Raji (cell line): ENCODE data around the gene RGP1.

ENCODE experiments used
- POLR2A ChIP-seq: IDR thresholded peaks from 2 replicates; pipeline ENCODE4 v1.6.1; 2011; ENCODE audit warnings: low read depth, low read length, control low read depth; ENCODE audit not compliant: insufficient read depth

The RGP1 gene

GRCh38 chr9:35731415-35732184, 17.5 kb upstream of the RGP1 start:
- TF ChIP-seq POLR2A, result no peak

DNA sequence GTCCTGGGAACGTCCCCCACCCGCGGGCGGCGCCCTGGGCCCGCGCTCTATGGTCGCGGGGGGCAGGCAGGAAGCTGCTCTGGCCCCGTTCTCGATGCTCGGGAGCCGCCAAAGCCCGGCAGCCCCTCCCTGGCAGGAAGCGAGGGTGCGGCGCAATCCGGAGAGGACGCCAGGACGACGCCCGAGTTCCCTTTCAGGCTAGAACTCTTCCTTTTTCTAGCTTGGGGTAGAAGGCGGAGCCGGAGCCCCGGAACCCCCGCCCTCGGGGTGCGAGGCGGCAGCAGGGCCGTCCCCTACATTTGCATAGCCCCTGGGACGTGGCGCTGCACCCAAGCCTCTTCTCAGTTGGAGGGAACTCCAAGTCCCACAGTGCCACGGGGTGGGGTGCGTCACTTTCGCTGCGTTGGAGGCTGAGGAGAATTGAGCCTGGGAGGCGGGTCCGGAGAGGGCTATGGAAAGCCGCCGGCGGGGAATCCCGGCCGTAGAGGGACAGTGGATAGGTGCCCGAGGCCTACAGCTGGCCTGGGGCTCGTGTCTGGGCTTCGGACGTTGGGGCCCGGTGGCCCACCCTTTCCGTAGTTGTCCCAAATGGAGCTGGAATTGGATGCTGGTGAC, 16.8 kb upstream of the RGP1 start, which contains the start of the genes CREB3 and TLN1:
Gene CREB3, plus strand, starts transcription at position 482 of the 615 bp plus-strand sequence. Its CDS starts 107 bp downstream, at position 589.
Gene TLN1, minus strand, starts transcription at position 11 of the 615 bp plus-strand sequence. CDS start 6,501 bp downstream, outside the sequence.
- TF ChIP-seq POLR2A, result peak; percentile 80

- TF ChIP-seq POLR2A, result no peak
Measured at GRCh38 chr9:35732800-35733541, 16.1 kb upstream of the RGP1 start.

GRCh38 chr9:35734096-35734495, 15.0 kb upstream of the RGP1 start:
- TF ChIP-seq POLR2A, result no peak

- TF ChIP-seq POLR2A, result no peak
Measured at GRCh38 chr9:35736201-35736633, 12.9 kb upstream of the RGP1 start.

DNA sequence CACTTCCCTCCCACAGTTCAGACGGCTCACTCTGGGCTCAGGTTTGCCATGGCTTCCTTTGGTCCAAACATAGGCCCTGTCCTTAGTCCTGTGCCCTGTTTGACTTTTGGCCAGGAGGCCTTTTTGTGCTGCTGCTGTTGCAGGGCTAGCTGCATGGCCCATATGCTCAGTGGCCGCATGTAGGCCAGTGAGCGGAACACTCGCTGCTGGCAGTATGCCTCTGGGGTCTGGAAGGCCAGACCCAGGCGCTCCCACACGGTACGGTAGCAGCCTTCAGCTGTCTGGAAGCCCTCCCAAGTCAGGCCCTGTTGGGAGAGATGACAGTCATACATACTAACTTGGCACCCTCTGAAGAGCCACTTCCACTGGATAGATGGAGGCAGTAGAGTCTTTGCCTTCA, 11.9 kb upstream of the RGP1 start:
- TF ChIP-seq POLR2A, result no peak

DNA sequence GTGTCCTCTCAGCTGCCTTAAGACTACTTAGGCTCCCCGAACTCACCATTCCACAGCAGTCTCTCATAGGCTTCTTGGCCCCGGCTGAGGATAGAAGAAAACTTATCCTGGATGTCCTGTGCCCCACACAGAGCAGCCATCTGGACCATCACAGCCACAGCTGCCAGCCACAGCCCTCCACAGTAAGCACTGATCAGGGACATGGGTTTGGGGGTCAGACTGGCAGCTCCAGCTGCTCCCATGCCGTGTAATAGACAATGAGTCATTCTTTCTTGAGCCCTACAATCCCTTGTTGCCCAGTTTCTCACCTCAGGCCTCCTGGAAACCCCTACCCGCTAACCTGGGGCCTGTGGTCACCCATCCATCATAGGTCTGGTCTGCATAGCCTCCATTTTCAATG, 10.9 kb upstream of the RGP1 start:
- TF ChIP-seq POLR2A, result no peak

- TF ChIP-seq POLR2A, result no peak
Measured at GRCh38 chr9:35738924-35739323, 10.2 kb upstream of the RGP1 start.

DNA sequence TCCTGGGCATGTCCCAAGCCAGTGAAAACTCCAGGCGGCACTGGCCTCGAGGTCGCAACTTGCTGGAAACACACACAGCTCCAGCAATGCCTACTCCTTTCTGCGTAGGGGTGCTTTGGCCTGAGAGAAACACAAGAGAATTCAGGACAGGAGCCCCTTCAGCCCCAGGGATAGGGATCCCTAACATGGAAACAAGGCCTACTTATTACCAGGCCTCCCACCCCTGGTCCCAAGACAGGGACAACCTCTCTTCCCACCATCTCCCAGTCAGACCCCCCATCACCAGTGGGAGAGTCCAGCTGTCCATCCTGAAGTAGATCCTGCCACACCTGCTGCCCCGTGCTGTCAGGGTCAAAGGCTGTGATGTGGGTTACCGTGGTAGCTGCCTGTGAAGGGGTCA, 8.8 kb upstream of the RGP1 start:
- no peak for TF ChIP-seq POLR2A

DNA sequence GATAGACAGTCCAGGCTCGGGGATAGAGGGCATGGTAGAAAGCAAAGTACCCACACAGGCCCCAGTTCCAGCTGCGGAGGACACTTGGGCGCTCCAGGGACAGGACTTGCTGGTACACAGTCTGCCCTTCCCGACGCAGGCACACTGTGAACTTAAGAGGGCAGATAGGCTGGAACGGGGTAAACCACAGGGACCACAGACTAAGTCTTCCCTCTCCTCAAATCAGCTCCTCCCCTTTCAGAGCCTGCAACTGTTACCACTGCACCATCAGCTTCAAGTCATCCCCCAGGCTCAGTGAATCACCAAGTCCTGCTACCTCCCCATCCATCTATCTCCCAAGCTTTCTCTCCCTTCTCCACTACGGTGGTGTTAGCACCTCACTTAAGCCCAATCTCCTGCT, 7.3 kb upstream of the RGP1 start:
- no peak for TF ChIP-seq POLR2A

DNA sequence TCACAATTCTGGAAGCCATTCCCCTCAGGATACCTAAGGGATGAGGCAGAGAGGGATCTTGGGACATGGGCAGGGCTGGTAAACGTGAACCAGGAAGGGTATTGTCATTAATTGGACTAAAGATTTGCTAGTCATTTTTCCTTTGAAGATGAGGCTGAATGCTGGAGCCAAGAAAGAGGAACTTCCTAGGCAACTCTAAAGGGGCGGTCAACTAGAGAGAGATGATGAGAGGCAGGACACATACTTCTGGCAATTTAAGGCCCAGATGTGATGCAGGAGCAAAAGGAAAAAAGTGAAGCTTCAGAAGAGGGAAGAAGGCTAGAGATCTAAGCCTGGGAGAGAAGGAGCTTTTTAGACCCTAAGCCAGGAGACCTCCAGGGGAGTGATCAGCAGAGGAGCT, 5.6 kb upstream of the RGP1 start:
- TF ChIP-seq POLR2A, result no peak

DNA sequence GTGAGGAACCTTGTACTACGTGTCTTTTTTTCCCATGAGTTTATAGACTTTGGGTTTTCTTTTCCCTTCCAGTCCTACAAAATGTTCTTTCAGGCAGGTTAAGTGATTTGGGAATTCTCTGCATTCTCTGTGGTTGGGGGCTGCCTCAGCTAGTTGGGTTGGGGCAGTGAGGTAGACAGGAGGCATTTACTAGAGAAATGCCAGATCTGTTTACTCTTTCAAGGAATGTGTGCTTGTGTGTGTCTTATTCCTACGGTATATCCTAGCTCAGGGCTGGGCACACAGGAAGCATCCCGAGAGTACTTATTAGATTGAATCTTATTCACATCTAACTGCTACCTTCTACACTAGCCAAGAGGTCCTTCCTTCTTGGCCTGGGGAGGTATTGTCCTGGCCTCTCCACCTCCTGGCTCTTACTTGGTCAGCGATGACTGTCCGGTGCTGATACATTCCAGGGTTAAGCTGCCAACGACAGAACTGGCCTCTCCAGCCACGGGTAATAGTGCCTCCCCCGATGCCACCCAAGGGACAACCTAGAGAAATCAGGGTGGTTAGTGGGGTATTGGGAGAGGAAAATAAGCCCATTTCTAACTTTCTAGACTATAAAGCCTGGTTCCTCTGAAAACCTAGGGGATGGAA, 5.1 kb upstream of the RGP1 start:
- TF ChIP-seq POLR2A, result no peak

DNA sequence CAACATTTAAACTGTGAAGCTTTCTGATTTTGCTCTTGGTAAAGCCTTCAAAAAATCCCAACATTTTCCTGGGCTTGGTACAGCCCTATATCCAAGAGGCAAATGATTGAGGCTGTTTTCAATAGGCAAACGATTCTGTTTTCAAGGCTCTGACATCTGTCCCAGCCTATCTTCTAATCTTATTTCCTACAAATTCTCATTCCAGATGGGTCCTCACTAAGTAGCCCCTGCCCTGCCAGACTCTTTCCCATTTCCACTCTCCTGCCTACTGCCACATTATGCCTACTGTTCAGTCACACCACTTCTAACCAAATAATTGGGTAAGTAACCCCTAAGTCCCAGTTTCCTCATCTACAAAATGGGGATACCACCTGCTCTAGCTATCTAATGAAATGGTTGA, 3.5 kb upstream of the RGP1 start:
- TF ChIP-seq POLR2A, result no peak

- no peak for TF ChIP-seq POLR2A
Measured at GRCh38 chr9:35746583-35746982, 2.5 kb upstream of the RGP1 start.

DNA sequence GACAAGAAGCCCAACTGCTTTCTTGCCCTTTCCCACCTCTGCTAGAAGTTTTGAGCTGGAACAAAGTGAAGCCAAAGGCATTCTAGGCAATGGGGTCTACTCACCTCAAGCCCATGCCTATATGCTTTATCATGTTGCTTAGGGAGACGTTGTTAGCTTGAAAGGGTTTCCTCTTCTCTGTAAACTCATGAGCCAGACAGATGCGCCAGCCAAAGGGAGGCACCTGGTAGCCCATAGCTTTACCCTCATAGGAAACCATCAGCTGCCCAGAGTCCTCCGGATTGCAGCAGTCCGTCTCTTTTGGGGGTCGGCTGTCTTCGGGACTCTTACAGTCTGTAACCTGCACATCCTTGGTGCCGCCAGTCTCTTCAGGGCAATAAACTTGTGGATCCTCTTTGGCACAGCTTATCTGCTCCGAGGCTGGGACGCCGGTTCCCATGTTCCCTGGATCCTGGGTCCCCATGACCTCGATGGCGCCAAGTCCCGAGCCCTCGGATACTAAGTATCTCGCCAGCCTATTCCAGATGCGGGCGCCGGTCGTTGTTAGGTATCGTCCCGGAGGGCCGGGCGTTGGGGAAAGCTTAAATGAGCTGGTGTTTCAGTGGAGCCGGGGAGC, 737 bp upstream of the RGP1 start:
- no peak for TF ChIP-seq POLR2A

DNA sequence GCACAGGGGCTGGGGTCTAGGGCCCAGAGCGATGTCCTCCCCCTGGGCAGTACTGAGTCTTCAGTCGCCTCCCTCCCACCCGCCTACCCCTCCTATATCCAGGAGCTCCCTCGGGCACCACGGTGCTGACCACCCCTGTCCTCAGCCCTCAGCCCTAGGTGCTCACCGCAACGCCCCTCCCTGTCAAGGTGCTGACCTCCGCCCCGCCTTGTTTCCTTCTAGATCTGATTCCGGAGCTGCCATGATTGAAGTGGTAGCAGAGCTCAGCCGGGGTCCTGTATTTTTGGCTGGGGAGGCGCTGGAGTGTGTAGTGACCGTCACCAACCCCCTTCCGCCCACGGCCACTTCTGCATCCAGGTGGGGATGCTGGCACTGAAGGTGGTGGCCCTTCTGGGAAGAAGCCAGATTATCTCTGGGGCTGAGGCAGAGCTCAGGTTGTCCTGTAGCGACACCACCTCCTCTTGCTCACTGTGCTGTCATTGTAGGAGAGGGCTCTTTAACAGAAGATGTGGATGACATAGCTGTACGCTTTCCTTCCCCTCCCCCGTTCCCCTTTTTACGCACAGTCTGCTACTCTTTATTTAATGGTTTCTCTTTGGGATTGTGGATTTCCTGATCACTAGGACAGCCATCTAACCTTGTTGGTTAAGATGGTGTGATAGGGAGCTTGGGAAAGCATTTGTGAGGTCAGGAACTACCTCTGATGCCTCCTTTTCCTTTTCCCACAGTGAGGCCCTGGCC, 598 bp downstream of the RGP1 start:
- no peak for TF ChIP-seq POLR2A
